WTC11 (cell line): ENCODE data around the gene C1QL4. TPM values are rescaled to one million over a fixed set of nuclear protein-coding genes. Genes with fewer than 3 reads are reported as not detected.

Experiments used
- ATAC-seq: fragments of 200-7000 bp; cut with Tn5 transposase; 2 replicates; pipeline ENCODE4 v1.10.0; 2021; ENCODE audit warnings: mild to moderate bottlenecking, moderate library complexity
- CTCF ChIA-PET: fragments of 300-600 bp; sonication (Branson Sonifier 250); formaldehyde crosslinking; loops from one replicate; lab custom pipeline; 2021; ENCODE audit warnings: antibody characterized with exemption; lab: Charles Lee
- POLR2A ChIA-PET: fragments of 350-600 bp; sonication (Branson Sonifier 250); formaldehyde crosslinking; loops from one replicate; lab custom pipeline; 2021; ENCODE audit warnings: antibody characterized with exemption; lab: Charles Lee
- DNase-seq: peaks from one replicate; pipeline ENCODE4 v3.0.0; 2021; ENCODE audit warnings: low spot score
- H3K27ac Mint-ChIP-seq: 2 replicates; pipeline ENCODE4 v1.8.0; 2021; ENCODE audit warnings: mixed read lengths
- H3K27me3 Mint-ChIP-seq: 2 replicates; pipeline ENCODE4 v1.8.0; 2021; ENCODE audit warnings: low read depth, mild to moderate bottlenecking, moderate library complexity, mixed read lengths
- H3K36me3 Mint-ChIP-seq: 2 replicates; pipeline ENCODE4 v1.8.0; 2021; ENCODE audit warnings: mixed read lengths
- H3K4me1 Mint-ChIP-seq: 2 replicates; pipeline ENCODE4 v1.8.0; 2022; ENCODE audit warnings: mixed read lengths
- H3K4me3 Mint-ChIP-seq: 2 replicates; pipeline ENCODE4 v1.8.0; 2021; ENCODE audit warnings: mild to moderate bottlenecking, moderate library complexity, mixed read lengths
- H3K9me3 Mint-ChIP-seq: 2 replicates; pipeline ENCODE4 v1.8.0; 2021; ENCODE audit warnings: mixed read lengths
- CBFB ChIP-seq: sonication (generic); formaldehyde crosslinking; IDR thresholded peaks from 2 replicates; pipeline ENCODE4 v1.8.1; 2022; ENCODE audit warnings: mild to moderate bottlenecking, low read depth, missing genetic modification reagents
- CREB1 ChIP-seq: sonication (generic); formaldehyde crosslinking; IDR thresholded peaks from 2 replicates; pipeline ENCODE4 v1.8.0; 2023; ENCODE audit warnings: mild to moderate bottlenecking, missing genetic modification reagents
- SOX15 ChIP-seq: fragments of 250-450 bp; sonication (Bioruptor Pico); IDR thresholded peaks from 2 replicates; pipeline ENCODE4 v1.9.0; 2021; ENCODE audit warnings: mild to moderate bottlenecking
- TCF7 ChIP-seq: sonication (generic); formaldehyde crosslinking; IDR thresholded peaks from 2 replicates; pipeline ENCODE4 v1.8.0; 2022; ENCODE audit warnings: mild to moderate bottlenecking, low read depth, missing genetic modification reagents, moderate library complexity
- TEAD4 ChIP-seq: sonication (generic); formaldehyde crosslinking; IDR thresholded peaks from 2 replicates; pipeline ENCODE4 v1.8.0; 2022; ENCODE audit warnings: mild to moderate bottlenecking, missing genetic modification reagents
- ZNF263 ChIP-seq: sonication (generic); formaldehyde crosslinking; IDR thresholded peaks from 2 replicates; pipeline ENCODE4 v1.8.1; 2022; ENCODE audit warnings: low read depth, mild to moderate bottlenecking, moderate library complexity, missing genetic modification reagents
- total RNA-seq: library from RNA; stranded (reverse); gene quantifications from 3 replicates; pipeline ENCODE4 v1.2.3, GENCODE V29; 2021
- TF ChIP-seq, protein P1 (sequence below): sonication (generic); formaldehyde crosslinking; IDR thresholded peaks from 2 replicates; pipeline ENCODE4 v1.8.1; 2022; ENCODE audit warnings: low read depth, mild to moderate bottlenecking, moderate library complexity, missing genetic modification reagents, borderline replicate concordance
- TF ChIP-seq, protein P2 (sequence below): sonication (generic); formaldehyde crosslinking; IDR thresholded peaks from 2 replicates; pipeline ENCODE4 v1.8.0; 2023; ENCODE audit warnings: mild to moderate bottlenecking, missing genetic modification reagents
- TF ChIP-seq, protein P3 (sequence below): fragments of 250-450 bp; sonication (Bioruptor Pico); conservative IDR thresholded peaks from 2 replicates; pipeline ENCODE4 v1.9.0; 2021; ENCODE audit warnings: mild to moderate bottlenecking
- TF ChIP-seq, protein P4 (sequence below): sonication (generic); formaldehyde crosslinking; IDR thresholded peaks from 2 replicates; pipeline ENCODE4 v1.8.1; 2022; ENCODE audit warnings: low read depth, missing genetic modification reagents, borderline replicate concordance
- TF ChIP-seq, protein P5 (sequence below): sonication (generic); formaldehyde crosslinking; IDR thresholded peaks from 2 replicates; pipeline ENCODE4 v1.8.1; 2022; ENCODE audit warnings: mild to moderate bottlenecking, missing genetic modification reagents, moderate library complexity, borderline replicate concordance
- TF ChIP-seq, protein P6 (sequence below): sonication (generic); formaldehyde crosslinking; conservative IDR thresholded peaks from 2 replicates; pipeline ENCODE4 v1.8.1; 2022; ENCODE audit warnings: mild to moderate bottlenecking, missing genetic modification reagents
- TF ChIP-seq, protein P7 (sequence below): sonication (generic); formaldehyde crosslinking; conservative IDR thresholded peaks from 2 replicates; pipeline ENCODE4 v1.8.1; 2023; ENCODE audit warnings: mild to moderate bottlenecking, low read depth, missing genetic modification reagents, moderate library complexity
- TF ChIP-seq, protein P8 (sequence below): fragments of 250-450 bp; sonication (Bioruptor Pico); IDR thresholded peaks from 2 replicates; pipeline ENCODE4 v1.9.0; 2021; ENCODE audit warnings: moderate library complexity, mild to moderate bottlenecking, inconsistent platforms, borderline replicate concordance

Gene C1QL4
- total RNA-seq, 1 experiment from 2014 or later, result 1.2 TPM

DNA sequence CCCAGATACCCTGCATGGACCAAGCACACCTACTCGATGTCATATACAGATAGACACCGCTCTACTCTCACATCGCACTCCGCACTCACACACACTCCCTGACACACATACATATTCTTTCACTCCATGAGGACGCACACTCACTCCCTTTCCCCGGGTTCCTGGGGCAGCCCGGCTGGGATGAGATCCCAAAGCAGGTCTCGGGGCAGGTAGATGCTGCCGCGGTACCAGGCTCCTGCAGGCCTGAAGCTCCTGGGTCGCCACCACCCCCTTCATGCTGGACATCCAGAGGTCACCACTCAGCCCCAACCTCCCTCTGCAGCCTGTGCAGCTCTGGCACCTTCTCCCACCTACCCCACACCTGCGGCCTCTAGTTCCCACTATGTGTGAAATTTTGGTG lies 2.3 kb downstream of the C1QL4 start:
- Mint-ChIP-seq H3K36me3 (peaks cover 8% of the 10 kb centered on the region; the same call in 1 of the 2 replicates), H3K27ac (no peak overlapping the region)
- no peak for ATAC-seq
- POLR2A ChIA-PET, result interaction anchor here (1.4 kb wide), 1 partner anchor 12 kb away, joined by 3 read pairs; the partner anchor contains the start of gene TROAP
- CTCF ChIA-PET, result interaction anchor here (4.0 to 6.4 kb wide), 5 partner anchors 8 to 45 kb away, joined by 25 to 234 read pairs (median 111); partner anchors contain the start of genes DNAJC22, PRPH and TROAP
- no peak for DNase-seq
- TF ChIP-seq CREB1 (CRISPR knock-in tag), result no peak
- no peak for TF ChIP-seq SOX15 (CRISPR knock-in tag)
- TF ChIP-seq ZNF263 (CRISPR knock-in tag), result no peak
- TF ChIP-seq, protein P1, sequence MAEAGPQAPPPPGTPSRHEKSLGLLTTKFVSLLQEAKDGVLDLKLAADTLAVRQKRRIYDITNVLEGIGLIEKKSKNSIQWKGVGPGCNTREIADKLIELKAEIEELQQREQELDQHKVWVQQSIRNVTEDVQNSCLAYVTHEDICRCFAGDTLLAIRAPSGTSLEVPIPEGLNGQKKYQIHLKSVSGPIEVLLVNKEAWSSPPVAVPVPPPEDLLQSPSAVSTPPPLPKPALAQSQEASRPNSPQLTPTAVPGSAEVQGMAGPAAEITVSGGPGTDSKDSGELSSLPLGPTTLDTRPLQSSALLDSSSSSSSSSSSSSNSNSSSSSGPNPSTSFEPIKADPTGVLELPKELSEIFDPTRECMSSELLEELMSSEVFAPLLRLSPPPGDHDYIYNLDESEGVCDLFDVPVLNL (CRISPR knock-in tag), result no peak
- TF ChIP-seq, protein P2, sequence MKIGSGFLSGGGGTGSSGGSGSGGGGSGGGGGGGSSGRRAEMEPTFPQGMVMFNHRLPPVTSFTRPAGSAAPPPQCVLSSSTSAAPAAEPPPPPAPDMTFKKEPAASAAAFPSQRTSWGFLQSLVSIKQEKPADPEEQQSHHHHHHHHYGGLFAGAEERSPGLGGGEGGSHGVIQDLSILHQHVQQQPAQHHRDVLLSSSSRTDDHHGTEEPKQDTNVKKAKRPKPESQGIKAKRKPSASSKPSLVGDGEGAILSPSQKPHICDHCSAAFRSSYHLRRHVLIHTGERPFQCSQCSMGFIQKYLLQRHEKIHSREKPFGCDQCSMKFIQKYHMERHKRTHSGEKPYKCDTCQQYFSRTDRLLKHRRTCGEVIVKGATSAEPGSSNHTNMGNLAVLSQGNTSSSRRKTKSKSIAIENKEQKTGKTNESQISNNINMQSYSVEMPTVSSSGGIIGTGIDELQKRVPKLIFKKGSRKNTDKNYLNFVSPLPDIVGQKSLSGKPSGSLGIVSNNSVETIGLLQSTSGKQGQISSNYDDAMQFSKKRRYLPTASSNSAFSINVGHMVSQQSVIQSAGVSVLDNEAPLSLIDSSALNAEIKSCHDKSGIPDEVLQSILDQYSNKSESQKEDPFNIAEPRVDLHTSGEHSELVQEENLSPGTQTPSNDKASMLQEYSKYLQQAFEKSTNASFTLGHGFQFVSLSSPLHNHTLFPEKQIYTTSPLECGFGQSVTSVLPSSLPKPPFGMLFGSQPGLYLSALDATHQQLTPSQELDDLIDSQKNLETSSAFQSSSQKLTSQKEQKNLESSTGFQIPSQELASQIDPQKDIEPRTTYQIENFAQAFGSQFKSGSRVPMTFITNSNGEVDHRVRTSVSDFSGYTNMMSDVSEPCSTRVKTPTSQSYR (CRISPR knock-in tag), result no peak
- TF ChIP-seq, protein P3, sequence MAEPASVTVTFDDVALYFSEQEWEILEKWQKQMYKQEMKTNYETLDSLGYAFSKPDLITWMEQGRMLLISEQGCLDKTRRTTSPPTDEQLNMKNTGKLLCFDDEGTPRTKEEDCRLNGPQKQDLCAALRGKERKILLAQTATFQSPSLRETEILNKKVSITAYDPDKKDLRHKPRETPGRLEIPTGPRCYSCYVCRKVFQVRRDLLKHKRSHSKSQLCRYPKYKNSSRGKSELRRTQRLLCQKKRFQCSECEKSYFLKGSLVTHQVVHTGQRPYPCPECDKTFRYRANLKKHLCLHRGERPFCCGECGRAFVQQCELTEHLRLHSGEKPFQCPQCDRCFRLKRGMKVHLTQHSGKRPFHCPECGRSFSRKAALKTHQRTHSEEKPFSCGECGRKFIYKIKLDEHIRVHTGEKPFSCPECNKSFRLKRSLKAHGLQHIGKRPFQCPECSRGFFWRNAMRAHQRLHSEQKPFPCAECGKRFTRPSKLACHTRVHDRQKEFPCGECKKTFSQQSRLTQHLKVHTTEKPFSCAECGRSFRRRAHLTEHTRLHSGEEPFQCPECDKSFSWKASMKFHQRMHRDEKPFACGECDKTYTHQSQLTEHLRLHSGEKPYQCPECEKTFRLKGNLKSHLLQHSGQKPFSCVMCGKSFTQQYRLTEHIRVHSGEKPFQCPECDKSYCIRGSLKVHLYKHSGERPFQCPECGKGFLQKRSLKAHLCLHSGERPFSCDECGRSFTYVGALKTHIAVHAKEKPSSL (CRISPR knock-in tag), result no peak
- no peak for TF ChIP-seq TCF7 (CRISPR knock-in tag)
- TF ChIP-seq, protein P4, sequence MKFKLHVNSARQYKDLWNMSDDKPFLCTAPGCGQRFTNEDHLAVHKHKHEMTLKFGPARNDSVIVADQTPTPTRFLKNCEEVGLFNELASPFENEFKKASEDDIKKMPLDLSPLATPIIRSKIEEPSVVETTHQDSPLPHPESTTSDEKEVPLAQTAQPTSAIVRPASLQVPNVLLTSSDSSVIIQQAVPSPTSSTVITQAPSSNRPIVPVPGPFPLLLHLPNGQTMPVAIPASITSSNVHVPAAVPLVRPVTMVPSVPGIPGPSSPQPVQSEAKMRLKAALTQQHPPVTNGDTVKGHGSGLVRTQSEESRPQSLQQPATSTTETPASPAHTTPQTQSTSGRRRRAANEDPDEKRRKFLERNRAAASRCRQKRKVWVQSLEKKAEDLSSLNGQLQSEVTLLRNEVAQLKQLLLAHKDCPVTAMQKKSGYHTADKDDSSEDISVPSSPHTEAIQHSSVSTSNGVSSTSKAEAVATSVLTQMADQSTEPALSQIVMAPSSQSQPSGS, result no peak
- TF ChIP-seq, protein P5, sequence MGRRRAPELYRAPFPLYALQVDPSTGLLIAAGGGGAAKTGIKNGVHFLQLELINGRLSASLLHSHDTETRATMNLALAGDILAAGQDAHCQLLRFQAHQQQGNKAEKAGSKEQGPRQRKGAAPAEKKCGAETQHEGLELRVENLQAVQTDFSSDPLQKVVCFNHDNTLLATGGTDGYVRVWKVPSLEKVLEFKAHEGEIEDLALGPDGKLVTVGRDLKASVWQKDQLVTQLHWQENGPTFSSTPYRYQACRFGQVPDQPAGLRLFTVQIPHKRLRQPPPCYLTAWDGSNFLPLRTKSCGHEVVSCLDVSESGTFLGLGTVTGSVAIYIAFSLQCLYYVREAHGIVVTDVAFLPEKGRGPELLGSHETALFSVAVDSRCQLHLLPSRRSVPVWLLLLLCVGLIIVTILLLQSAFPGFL (CRISPR knock-in tag), result no peak
- TF ChIP-seq, protein P6, sequence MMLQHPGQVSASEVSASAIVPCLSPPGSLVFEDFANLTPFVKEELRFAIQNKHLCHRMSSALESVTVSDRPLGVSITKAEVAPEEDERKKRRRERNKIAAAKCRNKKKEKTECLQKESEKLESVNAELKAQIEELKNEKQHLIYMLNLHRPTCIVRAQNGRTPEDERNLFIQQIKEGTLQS, result no peak
- TF ChIP-seq CBFB (CRISPR knock-in tag), result no peak
- TF ChIP-seq, protein P7, sequence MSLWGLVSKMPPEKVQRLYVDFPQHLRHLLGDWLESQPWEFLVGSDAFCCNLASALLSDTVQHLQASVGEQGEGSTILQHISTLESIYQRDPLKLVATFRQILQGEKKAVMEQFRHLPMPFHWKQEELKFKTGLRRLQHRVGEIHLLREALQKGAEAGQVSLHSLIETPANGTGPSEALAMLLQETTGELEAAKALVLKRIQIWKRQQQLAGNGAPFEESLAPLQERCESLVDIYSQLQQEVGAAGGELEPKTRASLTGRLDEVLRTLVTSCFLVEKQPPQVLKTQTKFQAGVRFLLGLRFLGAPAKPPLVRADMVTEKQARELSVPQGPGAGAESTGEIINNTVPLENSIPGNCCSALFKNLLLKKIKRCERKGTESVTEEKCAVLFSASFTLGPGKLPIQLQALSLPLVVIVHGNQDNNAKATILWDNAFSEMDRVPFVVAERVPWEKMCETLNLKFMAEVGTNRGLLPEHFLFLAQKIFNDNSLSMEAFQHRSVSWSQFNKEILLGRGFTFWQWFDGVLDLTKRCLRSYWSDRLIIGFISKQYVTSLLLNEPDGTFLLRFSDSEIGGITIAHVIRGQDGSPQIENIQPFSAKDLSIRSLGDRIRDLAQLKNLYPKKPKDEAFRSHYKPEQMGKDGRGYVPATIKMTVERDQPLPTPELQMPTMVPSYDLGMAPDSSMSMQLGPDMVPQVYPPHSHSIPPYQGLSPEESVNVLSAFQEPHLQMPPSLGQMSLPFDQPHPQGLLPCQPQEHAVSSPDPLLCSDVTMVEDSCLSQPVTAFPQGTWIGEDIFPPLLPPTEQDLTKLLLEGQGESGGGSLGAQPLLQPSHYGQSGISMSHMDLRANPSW, result no peak
- TF ChIP-seq, protein P8, sequence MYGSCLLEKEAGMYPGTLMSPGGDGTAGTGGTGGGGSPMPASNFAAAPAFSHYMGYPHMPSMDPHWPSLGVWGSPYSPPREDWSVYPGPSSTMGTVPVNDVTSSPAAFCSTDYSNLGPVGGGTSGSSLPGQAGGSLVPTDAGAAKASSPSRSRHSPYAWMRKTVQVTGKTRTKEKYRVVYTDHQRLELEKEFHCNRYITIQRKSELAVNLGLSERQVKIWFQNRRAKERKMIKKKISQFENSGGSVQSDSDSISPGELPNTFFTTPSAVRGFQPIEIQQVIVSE (CRISPR knock-in tag), result no peak
- no peak for TF ChIP-seq TEAD4 (CRISPR knock-in tag)
- TF ChIP-seq, all 79 proteins: peak for 0
- H3K4me3 Mint-ChIP-seq, result no peak overlapping the region
- H3K4me1 Mint-ChIP-seq, result peaks cover 45% of the 10 kb centered on the region
- H3K27me3 Mint-ChIP-seq, result peaks cover 83% of the 10 kb centered on the region
- no peaks in the 10 kb centered on the region for H3K9me3 Mint-ChIP-seq
